Measurements from ENCODE around the gene STAB2. TPM values are rescaled to one million over a fixed set of nuclear protein-coding genes. Genes with fewer than 3 reads are reported as not detected.

Gene STAB2
- total RNA-seq, 2 donors from 2014 or later = not detected

GRCh38 chr12:103785243-103786031, 198.4 kb downstream of the STAB2 start:
- no peak for DNase-seq
- Mint-ChIP-seq H3K4me1 (no peaks in the 10 kb centered on the region), H3K36me3 (ENCODE audit: low read depth) (peaks cover 50% of the 10 kb centered on the region), H3K27ac (no peak overlapping the region), H3K4me3 (no peak overlapping the region), H3K9me3 (no peaks in the 10 kb centered on the region), H3K27me3 (ENCODE audit: insufficient read depth) (no peaks in the 10 kb centered on the region)
- Histone ChIP-seq H3K4me1 (ENCODE audit: control insufficient read depth, insufficient read depth, low read length) (no peaks in the 10 kb centered on the region), H3K9me3 (ENCODE audit: control insufficient read depth, low read length) (no peaks in the 10 kb centered on the region), H3K9ac (ENCODE audit: extremely low read depth, low read length, poor library complexity, severe bottlenecking) (no peak overlapping the region), H3K27me3 (ENCODE audit: control insufficient read depth, insufficient read depth, low read length, poor library complexity, severe bottlenecking) (no peaks in the 10 kb centered on the region), H3K27ac (ENCODE audit: low read depth, low read length) (no peak overlapping the region), H3K36me3 (ENCODE audit: control insufficient read depth, insufficient read depth, low read length) (peaks cover 60% of the 10 kb centered on the region), H3K4me3 (ENCODE audit: low read length) (no peak overlapping the region)
- no peak for TF ChIP-seq CTCF (conservative IDR thresholded peaks at IDR 0.05)
- 89 to 95% methylated on average over 3 to 4 of the region's 4 CpGs for WGBS, 2 experiments (ENCODE audit: insufficient coverage in 1 of 2, insufficient read length in 1 of 2)

- TF ChIP-seq CTCF (conservative IDR thresholded peaks at IDR 0.05) = no peak
These were observed 199.1 kb downstream of the STAB2 start for GRCh38 chr12:103786201-103786600.

GRCh38 chr12:103791350-103791920, 204.4 kb downstream of the STAB2 start:
- DNase-seq = no peak
- no peaks in the 10 kb centered on the region for H3K27me3 Mint-ChIP-seq (ENCODE audit: insufficient read depth)
- no peak overlapping the region for H3K27ac Mint-ChIP-seq
- no peak overlapping the region for H3K4me3 ChIP-seq (ENCODE audit: low read length)
- H3K27ac ChIP-seq (ENCODE audit: low read depth, low read length) = no peak overlapping the region
- H3K9me3 Mint-ChIP-seq = no peaks in the 10 kb centered on the region
- peaks cover 51% of the 10 kb centered on the region for H3K36me3 Mint-ChIP-seq (ENCODE audit: low read depth)
- no peak overlapping the region for H3K4me3 Mint-ChIP-seq
- 94 to 95% methylated on average over 10 of the region's 10 CpGs for WGBS, 2 experiments (ENCODE audit: insufficient coverage in 1 of 2, insufficient read length in 1 of 2)
- no peak for TF ChIP-seq CTCF (conservative IDR thresholded peaks at IDR 0.05)
- no peaks in the 10 kb centered on the region for H3K4me1 Mint-ChIP-seq
- H3K4me1 ChIP-seq (ENCODE audit: control insufficient read depth, insufficient read depth, low read length) = no peaks in the 10 kb centered on the region
- H3K9ac ChIP-seq (ENCODE audit: extremely low read depth, low read length, poor library complexity, severe bottlenecking) = no peak overlapping the region
- H3K36me3 ChIP-seq (ENCODE audit: control insufficient read depth, insufficient read depth, low read length) = peaks cover 64% of the 10 kb centered on the region
- H3K27me3 ChIP-seq (ENCODE audit: control insufficient read depth, insufficient read depth, low read length, poor library complexity, severe bottlenecking) = no peaks in the 10 kb centered on the region
- no peaks in the 10 kb centered on the region for H3K9me3 ChIP-seq (ENCODE audit: control insufficient read depth, low read length)

More at GRCh38 chr12:103786201-103786600, 199.1 kb downstream of the STAB2 start:
- Mint-ChIP-seq H3K9me3 (no peaks in the 10 kb centered on the region), H3K27me3 (ENCODE audit: insufficient read depth) (no peaks in the 10 kb centered on the region), H3K36me3 (ENCODE audit: low read depth) (peaks cover 47% of the 10 kb centered on the region), H3K27ac (no peak overlapping the region), H3K4me1 (no peaks in the 10 kb centered on the region), H3K4me3 (no peak overlapping the region)
- H3K9me3 ChIP-seq (ENCODE audit: control insufficient read depth, low read length) = no peaks in the 10 kb centered on the region
- peaks cover 59% of the 10 kb centered on the region for H3K36me3 ChIP-seq (ENCODE audit: control insufficient read depth, insufficient read depth, low read length)
- no peak for DNase-seq
- H3K9ac ChIP-seq (ENCODE audit: extremely low read depth, low read length, poor library complexity, severe bottlenecking) = no peak overlapping the region
- H3K27ac ChIP-seq (ENCODE audit: low read depth, low read length) = no peak overlapping the region
- H3K4me3 ChIP-seq (ENCODE audit: low read length) = no peak overlapping the region
- no peaks in the 10 kb centered on the region for H3K4me1 ChIP-seq (ENCODE audit: control insufficient read depth, insufficient read depth, low read length)
- no peaks in the 10 kb centered on the region for H3K27me3 ChIP-seq (ENCODE audit: control insufficient read depth, insufficient read depth, low read length, poor library complexity, severe bottlenecking)

Data from endodermal cell (in vitro differentiated cells).